ENCODE measurements around the gene PLVAP.

GRCh38 chr19:17303167-17303939, 73.8 kb downstream of the PLVAP start, which contains the start of gene ABHD8:
- TF ChIP-seq CTCF (IDR thresholded peaks at IDR 0.05; ENCODE audit: low read depth, low read length) (no peak), MYC (IDR thresholded peaks at IDR 0.05; ENCODE audit: low read depth, low read length) (no peak), POLR2A (IDR thresholded peaks at IDR 0.05; ENCODE audit: extremely low read depth, insufficient read length) (no peak)
